Measurements from ENCODE around the gene PURA.

Gene PURA

DNA sequence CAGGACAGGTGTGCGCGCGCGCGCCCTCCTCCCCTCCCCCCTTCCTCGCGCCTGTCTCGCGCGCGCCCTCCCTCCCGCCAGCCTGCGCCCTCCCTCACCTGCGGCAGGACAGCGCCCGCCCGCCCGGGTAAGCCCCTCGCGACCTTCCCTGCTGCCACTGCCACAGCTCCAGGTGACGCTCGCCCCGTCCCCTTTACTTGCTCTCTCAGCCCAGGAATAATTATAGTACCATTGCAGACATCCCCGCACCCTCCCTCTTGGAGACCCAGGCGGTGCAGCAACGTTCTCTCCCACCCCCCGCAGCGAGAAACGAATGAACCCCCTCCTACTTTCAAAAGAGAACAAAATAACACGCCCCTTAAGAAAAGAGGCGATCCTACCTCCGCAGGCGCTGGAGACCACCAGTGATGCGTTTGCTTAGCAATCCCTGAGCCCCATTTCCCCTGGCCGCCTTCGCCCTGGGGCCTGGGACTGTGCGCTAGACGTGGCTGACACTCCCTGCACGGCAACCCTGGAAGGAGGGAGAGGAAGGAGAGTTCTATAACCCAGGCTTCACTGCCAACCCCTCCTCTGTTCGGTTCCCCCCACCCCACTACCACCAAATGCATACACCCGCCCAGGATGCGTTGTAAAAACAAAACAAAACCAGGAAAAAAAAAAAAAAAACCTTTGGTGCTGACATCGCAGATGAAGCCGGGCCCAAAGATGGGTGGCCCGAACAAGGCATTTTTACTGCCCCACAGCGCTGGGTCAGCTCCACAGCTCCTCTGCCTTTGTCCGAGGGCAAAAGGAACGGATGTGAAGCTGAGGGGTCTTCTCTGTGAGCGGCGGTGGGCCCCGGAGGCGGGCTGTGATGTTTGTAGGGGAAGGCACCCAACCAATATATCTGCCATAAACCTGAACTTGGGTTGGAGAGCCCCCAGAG, 5.6 kb upstream of the PURA start:
- H3K4me1 ChIP-seq (ENCODE audit: control insufficient read depth in 5 of 5, insufficient read depth in 5 of 5, low read length in 5 of 5): peaks cover 8 to 54% (median 44%) of the 10 kb centered on the region in 5 donors
- peaks cover 0 to 4% (median 0%) of the 10 kb centered on the region in 5 donors for H3K27me3 ChIP-seq (ENCODE audit: control insufficient read depth in 5 of 5, insufficient read depth in 4 of 5, low read length in 5 of 5)

GRCh38 chr5:140109018-140109758, 4.7 kb upstream of the PURA start:
- Histone ChIP-seq H3K36me3 (ENCODE audit: control insufficient read depth in 5 of 5, insufficient read depth in 5 of 5, low read length in 5 of 5) (no peaks in the 10 kb centered on the region), H3K27me3 (ENCODE audit: control insufficient read depth in 5 of 5, insufficient read depth in 4 of 5, low read length in 5 of 5) (peaks cover 0 to 4% (median 0%) of the 10 kb centered on the region in 5 donors), H3K4me3 (ENCODE audit: low read depth in 1 of 5, low read length in 5 of 5) (peak overlapping the region; percentile 80 to 94 (median 83)), H3K9me3 (ENCODE audit: control insufficient read depth in 5 of 5, low read length in 5 of 5) (no peaks in the 10 kb centered on the region), H3K27ac (ENCODE audit: low read depth, low read length) (peak overlapping the region; percentile 96), H3K4me1 (ENCODE audit: control insufficient read depth in 5 of 5, insufficient read depth in 5 of 5, low read length in 5 of 5) (peaks cover 8 to 56% (median 48%) of the 10 kb centered on the region in 5 donors), H3K9ac (ENCODE audit: low read length in 5 of 5) (peak overlapping the region in 4 of 5 donors; percentile 52 to 92 (median 74))

More for the DNA sequence above, 5.6 kb upstream of the PURA start:
- no peaks in the 10 kb centered on the region for H3K9me3 ChIP-seq (ENCODE audit: control insufficient read depth in 5 of 5, low read length in 5 of 5)
- H3K4me3 ChIP-seq (ENCODE audit: low read depth in 1 of 5, low read length in 5 of 5): peak overlapping the region; percentile 80 to 94 (median 83)
- no peaks in the 10 kb centered on the region for H3K36me3 ChIP-seq (ENCODE audit: control insufficient read depth in 5 of 5, insufficient read depth in 5 of 5, low read length in 5 of 5)
- H3K9ac ChIP-seq (ENCODE audit: low read length in 5 of 5): peak overlapping the region in 4 of 5 donors; percentile 52 to 92 (median 74)
- H3K27ac ChIP-seq (ENCODE audit: low read depth, low read length): peak overlapping the region; percentile 96

- no peak overlapping the region for H3K4me3 ChIP-seq (ENCODE audit: low read depth in 1 of 5, low read length in 5 of 5)
- no peaks in the 10 kb centered on the region for H3K9me3 ChIP-seq (ENCODE audit: control insufficient read depth in 5 of 5, low read length in 5 of 5)
- H3K4me1 ChIP-seq (ENCODE audit: control insufficient read depth in 5 of 5, insufficient read depth in 5 of 5, low read length in 5 of 5): peaks cover 8 to 60% (median 52%) of the 10 kb centered on the region in 5 donors
- H3K9ac ChIP-seq (ENCODE audit: low read length in 5 of 5): peak overlapping the region in 1 of 5 donors; percentile 73
- no peaks in the 10 kb centered on the region for H3K36me3 ChIP-seq (ENCODE audit: control insufficient read depth in 5 of 5, insufficient read depth in 5 of 5, low read length in 5 of 5)
- H3K27me3 ChIP-seq (ENCODE audit: control insufficient read depth in 5 of 5, insufficient read depth in 4 of 5, low read length in 5 of 5): peaks cover 0 to 4% (median 0%) of the 10 kb centered on the region in 5 donors
- no peak overlapping the region for H3K27ac ChIP-seq (ENCODE audit: low read depth, low read length)
These were observed 3.9 kb upstream of the PURA start for GRCh38 chr5:140109759-140110645.

GRCh38 chr5:140110646-140110957, 3.3 kb upstream of the PURA start:
- Histone ChIP-seq H3K27me3 (ENCODE audit: control insufficient read depth in 5 of 5, insufficient read depth in 4 of 5, low read length in 5 of 5) (peaks cover 0 to 4% (median 0%) of the 10 kb centered on the region in 5 donors), H3K9ac (ENCODE audit: low read length in 5 of 5) (peak overlapping the region in 1 of 5 donors; percentile 32), H3K4me1 (ENCODE audit: control insufficient read depth in 5 of 5, insufficient read depth in 5 of 5, low read length in 5 of 5) (peaks cover 8 to 65% (median 58%) of the 10 kb centered on the region in 5 donors)

GRCh38 chr5:140111011-140111858, 2.7 kb upstream of the PURA start:
- H3K9me3 ChIP-seq (ENCODE audit: control insufficient read depth in 5 of 5, low read length in 5 of 5): no peaks in the 10 kb centered on the region
- H3K4me3 ChIP-seq (ENCODE audit: low read depth in 1 of 5, low read length in 5 of 5): no peak overlapping the region
- no peak overlapping the region for H3K27ac ChIP-seq (ENCODE audit: low read depth, low read length)
- peaks cover 0 to 4% (median 0%) of the 10 kb centered on the region in 5 donors for H3K27me3 ChIP-seq (ENCODE audit: control insufficient read depth in 5 of 5, insufficient read depth in 4 of 5, low read length in 5 of 5)
- peak overlapping the region in 1 of 5 donors; percentile 32 for H3K9ac ChIP-seq (ENCODE audit: low read length in 5 of 5)
- H3K4me1 ChIP-seq (ENCODE audit: control insufficient read depth in 5 of 5, insufficient read depth in 5 of 5, low read length in 5 of 5): peaks cover 8 to 71% (median 62%) of the 10 kb centered on the region in 5 donors
- no peaks in the 10 kb centered on the region for H3K36me3 ChIP-seq (ENCODE audit: control insufficient read depth in 5 of 5, insufficient read depth in 5 of 5, low read length in 5 of 5)

More at GRCh38 chr5:140110646-140110957, 3.3 kb upstream of the PURA start:
- Histone ChIP-seq H3K4me3 (ENCODE audit: low read depth in 1 of 5, low read length in 5 of 5) (no peak overlapping the region), H3K9me3 (ENCODE audit: control insufficient read depth in 5 of 5, low read length in 5 of 5) (no peaks in the 10 kb centered on the region), H3K27ac (ENCODE audit: low read depth, low read length) (no peak overlapping the region), H3K36me3 (ENCODE audit: control insufficient read depth in 5 of 5, insufficient read depth in 5 of 5, low read length in 5 of 5) (no peaks in the 10 kb centered on the region)

DNA sequence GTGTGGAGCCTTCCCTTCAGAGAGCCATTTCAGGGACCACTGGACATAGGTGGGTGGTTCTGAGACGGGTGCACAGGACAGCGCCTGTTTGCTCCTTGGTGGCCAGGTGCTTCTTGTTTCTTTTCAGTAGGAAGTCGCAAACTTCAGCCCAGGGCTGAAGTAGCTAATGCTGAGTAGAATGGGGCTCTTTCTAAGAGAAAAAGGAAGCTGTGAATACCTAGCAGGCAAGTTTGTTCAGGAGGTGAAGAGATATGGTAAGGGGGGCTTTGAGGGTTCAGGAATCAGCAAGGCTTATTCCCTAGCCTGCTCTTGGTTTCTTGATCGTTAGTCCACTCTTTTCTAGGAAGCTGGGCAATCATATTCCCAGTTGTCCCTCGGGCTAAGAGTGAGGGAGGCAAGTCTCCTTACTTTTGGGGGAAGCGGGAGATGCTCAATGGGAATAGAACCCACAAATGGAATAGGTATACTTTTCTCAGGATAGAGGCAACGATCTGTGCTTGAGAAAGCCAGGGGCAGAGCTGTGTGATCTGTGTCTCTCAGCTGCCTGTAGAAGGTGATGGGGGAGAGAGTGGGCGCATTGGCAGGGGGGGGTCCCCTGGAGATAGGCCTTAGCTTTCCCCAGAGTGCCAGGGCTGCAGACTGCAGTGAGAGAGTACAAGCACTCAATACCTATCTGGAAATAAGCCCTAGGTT, 1.9 kb upstream of the PURA start:
- H3K27me3 ChIP-seq (ENCODE audit: control insufficient read depth in 5 of 5, insufficient read depth in 4 of 5, low read length in 5 of 5): peaks cover 0 to 4% (median 0%) of the 10 kb centered on the region in 5 donors
- peaks cover 4 to 66% (median 62%) of the 10 kb centered on the region in 5 donors for H3K4me1 ChIP-seq (ENCODE audit: control insufficient read depth in 5 of 5, insufficient read depth in 5 of 5, low read length in 5 of 5)
- H3K4me3 ChIP-seq (ENCODE audit: low read depth in 1 of 5, low read length in 5 of 5): no peak overlapping the region
- H3K36me3 ChIP-seq (ENCODE audit: control insufficient read depth in 5 of 5, insufficient read depth in 5 of 5, low read length in 5 of 5): no peaks in the 10 kb centered on the region
- peak overlapping the region in 1 of 5 donors; percentile 56 for H3K9ac ChIP-seq (ENCODE audit: low read length in 5 of 5)
- H3K27ac ChIP-seq (ENCODE audit: low read depth, low read length): peak overlapping the region; percentile 81
- no peaks in the 10 kb centered on the region for H3K9me3 ChIP-seq (ENCODE audit: control insufficient read depth in 5 of 5, low read length in 5 of 5)

DNA sequence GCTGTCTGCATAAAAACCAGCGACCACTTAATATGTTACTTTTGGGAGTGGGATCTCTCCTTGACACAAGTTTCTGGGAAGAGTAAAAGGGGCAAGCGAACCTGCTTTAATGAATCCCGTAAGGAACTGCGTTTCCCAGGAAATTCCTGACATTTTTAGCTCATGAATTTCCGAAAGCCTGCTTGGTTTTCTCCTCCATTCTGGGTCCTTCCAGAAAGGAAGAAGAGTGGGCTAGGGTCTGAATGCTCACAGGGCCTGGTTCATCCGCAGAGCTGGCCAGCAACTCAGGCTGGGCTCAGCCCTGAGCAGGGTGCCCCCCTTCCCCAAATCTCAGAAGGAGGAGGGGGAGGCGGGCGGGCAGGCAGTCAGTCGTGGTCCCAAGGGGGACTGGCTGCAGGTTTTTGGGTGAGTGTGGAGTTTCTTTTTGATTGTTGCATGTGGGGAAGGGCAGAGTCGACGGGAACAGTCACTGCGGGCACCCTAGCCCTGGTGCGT, 1.2 kb upstream of the PURA start:
- no peaks in the 10 kb centered on the region for H3K36me3 ChIP-seq (ENCODE audit: control insufficient read depth in 5 of 5, insufficient read depth in 5 of 5, low read length in 5 of 5)
- H3K9ac ChIP-seq (ENCODE audit: low read length in 5 of 5): peak overlapping the region in 2 of 5 donors; percentile 56 to 76
- H3K27ac ChIP-seq (ENCODE audit: low read depth, low read length): peak overlapping the region; percentile 81
- H3K4me3 ChIP-seq (ENCODE audit: low read depth in 1 of 5, low read length in 5 of 5): peak overlapping the region in 3 of 5 donors; percentile 78 to 91 (median 88)
- peaks cover 0 to 4% (median 0%) of the 10 kb centered on the region in 5 donors for H3K27me3 ChIP-seq (ENCODE audit: control insufficient read depth in 5 of 5, insufficient read depth in 4 of 5, low read length in 5 of 5)
- no peaks in the 10 kb centered on the region for H3K9me3 ChIP-seq (ENCODE audit: control insufficient read depth in 5 of 5, low read length in 5 of 5)
- H3K4me1 ChIP-seq (ENCODE audit: control insufficient read depth in 5 of 5, insufficient read depth in 5 of 5, low read length in 5 of 5): peaks cover 4 to 69% (median 67%) of the 10 kb centered on the region in 5 donors

DNA sequence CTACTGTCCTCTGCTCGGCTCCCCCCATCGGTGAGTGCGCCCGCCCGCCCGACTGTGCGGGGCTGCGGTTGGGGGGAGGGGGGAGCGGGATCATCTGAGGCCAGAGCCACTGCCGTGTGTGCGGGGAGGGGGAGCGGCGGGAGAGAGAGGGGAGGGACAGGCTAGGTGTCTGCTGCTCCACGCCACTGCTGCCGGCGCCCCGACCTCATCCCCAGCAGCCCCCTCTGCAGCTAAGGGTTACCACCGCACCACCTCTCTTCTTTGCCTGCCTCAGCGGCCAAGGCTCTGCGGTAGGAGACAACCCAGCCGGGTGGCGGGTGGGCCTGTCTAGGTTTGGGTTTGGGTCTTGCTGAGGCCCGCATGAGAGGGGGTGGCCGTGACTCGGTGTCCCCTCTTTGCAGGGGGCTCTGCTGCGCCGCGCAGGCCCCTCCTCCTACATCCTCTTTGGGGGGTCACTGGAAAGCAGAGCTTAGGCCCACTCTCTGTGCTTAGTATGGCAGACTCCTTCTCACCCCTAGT, 670 bp upstream of the PURA start:
- Histone ChIP-seq H3K4me1 (ENCODE audit: control insufficient read depth in 5 of 5, insufficient read depth in 5 of 5, low read length in 5 of 5) (peaks cover 4 to 66% (median 65%) of the 10 kb centered on the region in 5 donors), H3K9me3 (ENCODE audit: control insufficient read depth in 5 of 5, low read length in 5 of 5) (no peaks in the 10 kb centered on the region), H3K27me3 (ENCODE audit: control insufficient read depth in 5 of 5, insufficient read depth in 4 of 5, low read length in 5 of 5) (peaks cover 0 to 4% (median 0%) of the 10 kb centered on the region in 5 donors), H3K27ac (ENCODE audit: low read depth, low read length) (peak overlapping the region; percentile 81), H3K9ac (ENCODE audit: low read length in 5 of 5) (peak overlapping the region; percentile 38 to 84 (median 76)), H3K4me3 (ENCODE audit: low read depth in 1 of 5, low read length in 5 of 5) (peak overlapping the region; percentile 58 to 91 (median 83)), H3K36me3 (ENCODE audit: control insufficient read depth in 5 of 5, insufficient read depth in 5 of 5, low read length in 5 of 5) (no peaks in the 10 kb centered on the region)
